ENCODE measurements around the gene TWIST2.

GRCh38 chr2:238901461-238902057 is 53.7 kb downstream of the TWIST2 start:
- TF ChIP-seq RFX1 (IDR thresholded peaks at IDR 0.05) = no peak
- TF ChIP-seq, protein P1, sequence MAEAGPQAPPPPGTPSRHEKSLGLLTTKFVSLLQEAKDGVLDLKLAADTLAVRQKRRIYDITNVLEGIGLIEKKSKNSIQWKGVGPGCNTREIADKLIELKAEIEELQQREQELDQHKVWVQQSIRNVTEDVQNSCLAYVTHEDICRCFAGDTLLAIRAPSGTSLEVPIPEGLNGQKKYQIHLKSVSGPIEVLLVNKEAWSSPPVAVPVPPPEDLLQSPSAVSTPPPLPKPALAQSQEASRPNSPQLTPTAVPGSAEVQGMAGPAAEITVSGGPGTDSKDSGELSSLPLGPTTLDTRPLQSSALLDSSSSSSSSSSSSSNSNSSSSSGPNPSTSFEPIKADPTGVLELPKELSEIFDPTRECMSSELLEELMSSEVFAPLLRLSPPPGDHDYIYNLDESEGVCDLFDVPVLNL (CRISPR knock-in tag; IDR thresholded peaks at IDR 0.05; ENCODE audit: low read depth) = no peak
- TF ChIP-seq MXI1 (IDR thresholded peaks at IDR 0.05; ENCODE audit: low read depth, low read length) = no peak
- TF ChIP-seq MTA3 (IDR thresholded peaks at IDR 0.05; ENCODE audit: borderline replicate concordance) = no peak
- no peak for TF ChIP-seq TARDBP (IDR thresholded peaks at IDR 0.05)
- no peak for TF ChIP-seq GTF2F1 (IDR thresholded peaks at IDR 0.05; ENCODE audit: low read depth, low read length)
- TF ChIP-seq, protein P2, sequence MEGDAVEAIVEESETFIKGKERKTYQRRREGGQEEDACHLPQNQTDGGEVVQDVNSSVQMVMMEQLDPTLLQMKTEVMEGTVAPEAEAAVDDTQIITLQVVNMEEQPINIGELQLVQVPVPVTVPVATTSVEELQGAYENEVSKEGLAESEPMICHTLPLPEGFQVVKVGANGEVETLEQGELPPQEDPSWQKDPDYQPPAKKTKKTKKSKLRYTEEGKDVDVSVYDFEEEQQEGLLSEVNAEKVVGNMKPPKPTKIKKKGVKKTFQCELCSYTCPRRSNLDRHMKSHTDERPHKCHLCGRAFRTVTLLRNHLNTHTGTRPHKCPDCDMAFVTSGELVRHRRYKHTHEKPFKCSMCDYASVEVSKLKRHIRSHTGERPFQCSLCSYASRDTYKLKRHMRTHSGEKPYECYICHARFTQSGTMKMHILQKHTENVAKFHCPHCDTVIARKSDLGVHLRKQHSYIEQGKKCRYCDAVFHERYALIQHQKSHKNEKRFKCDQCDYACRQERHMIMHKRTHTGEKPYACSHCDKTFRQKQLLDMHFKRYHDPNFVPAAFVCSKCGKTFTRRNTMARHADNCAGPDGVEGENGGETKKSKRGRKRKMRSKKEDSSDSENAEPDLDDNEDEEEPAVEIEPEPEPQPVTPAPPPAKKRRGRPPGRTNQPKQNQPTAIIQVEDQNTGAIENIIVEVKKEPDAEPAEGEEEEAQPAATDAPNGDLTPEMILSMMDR (IDR thresholded peaks at IDR 0.05 in 2 of 3, conservative IDR thresholded peaks at IDR 0.05 in 1 of 3; ENCODE audit: insufficient read depth in 2 of 3, low read depth in 1 of 3, low read length in 3 of 3) = no peak
- TF ChIP-seq, protein P3, sequence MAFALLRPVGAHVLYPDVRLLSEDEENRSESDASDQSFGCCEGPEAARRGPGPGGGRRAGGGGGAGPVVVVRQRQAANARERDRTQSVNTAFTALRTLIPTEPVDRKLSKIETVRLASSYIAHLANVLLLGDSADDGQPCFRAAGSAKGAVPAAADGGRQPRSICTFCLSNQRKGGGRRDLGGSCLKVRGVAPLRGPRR (CRISPR knock-in tag; IDR thresholded peaks at IDR 0.05) = no peak
- TF ChIP-seq ZNF282 (CRISPR knock-in tag; IDR thresholded peaks at IDR 0.05) = no peak
- TF ChIP-seq PHF20 (IDR thresholded peaks at IDR 0.05; ENCODE audit: partially characterized antibody) = no peak

Measured in K562 (cell line).